Measurements from ENCODE around the gene DGUOK. TPM values are rescaled to one million over a fixed set of nuclear protein-coding genes. Genes with fewer than 3 reads are reported as not detected.

The DGUOK gene
- total and polyA plus RNA-seq, 2 experiments from 2014 or later, result 68.0 to 116 TPM

- Histone ChIP-seq H3K79me2 (no peaks in the 10 kb centered on the region), H3K4me1 (ENCODE audit: insufficient read depth) (no peaks in the 10 kb centered on the region), H3K9me3 (ENCODE audit: low read depth) (no peaks in the 10 kb centered on the region), H3K9me2 (replicated peaks; ENCODE audit: insufficient read depth) (no peaks in the 10 kb centered on the region), H3K27me3 (no peaks in the 10 kb centered on the region), H3K4me2 (no peak overlapping the region), H4K20me1 (ENCODE audit: insufficient read depth, poor library complexity, severe bottlenecking) (no peaks in the 10 kb centered on the region), H3K36me3 (replicated peaks; ENCODE audit: insufficient read depth, low read depth) (no peaks in the 10 kb centered on the region), H3K4me3 (no peak overlapping the region), H3K27ac (no peak overlapping the region), H2AFZ (no peak overlapping the region)
- no peak for TF ChIP-seq EZH2phosphoT487 (IDR thresholded peaks at IDR 0.05; ENCODE audit: low read depth, severe bottlenecking, unreplicated experiment)
- no peak for TF ChIP-seq CTCF (IDR thresholded peaks at IDR 0.05; ENCODE audit: poor library complexity)
- no peak for TF ChIP-seq EZH2 (IDR thresholded peaks at IDR 0.05; ENCODE audit: borderline replicate concordance)
- DNase-seq (ENCODE audit: low spot score), result no peak
- 97% methylated on average over 5 of the region's 5 CpGs for WGBS (ENCODE audit: low lambda C conversion rate, missing lambda C conversion rate)
Measured at GRCh38 chr2:73915437-73915993, 11.2 kb upstream of the DGUOK start.

- Histone ChIP-seq H3K4me1 (ENCODE audit: insufficient read depth) (no peaks in the 10 kb centered on the region), H3K4me3 (no peak overlapping the region), H2AFZ (no peak overlapping the region), H3K9me2 (replicated peaks; ENCODE audit: insufficient read depth) (no peaks in the 10 kb centered on the region), H3K27me3 (no peaks in the 10 kb centered on the region), H3K79me2 (no peaks in the 10 kb centered on the region), H3K9me3 (ENCODE audit: low read depth) (no peaks in the 10 kb centered on the region), H3K4me2 (no peak overlapping the region), H3K36me3 (replicated peaks; ENCODE audit: insufficient read depth, low read depth) (no peaks in the 10 kb centered on the region), H4K20me1 (ENCODE audit: insufficient read depth, poor library complexity, severe bottlenecking) (no peaks in the 10 kb centered on the region), H3K27ac (no peak overlapping the region)
- DNase-seq (ENCODE audit: low spot score), result no peak
- TF ChIP-seq CTCF (IDR thresholded peaks at IDR 0.05; ENCODE audit: poor library complexity) (no peak), EZH2 (IDR thresholded peaks at IDR 0.05; ENCODE audit: borderline replicate concordance) (no peak), EZH2phosphoT487 (IDR thresholded peaks at IDR 0.05; ENCODE audit: low read depth, severe bottlenecking, unreplicated experiment) (no peak)
- 66% methylated on average over 2 of the region's 2 CpGs for WGBS (ENCODE audit: low lambda C conversion rate, missing lambda C conversion rate)
Measured at GRCh38 chr2:73916666-73917065, 10.0 kb upstream of the DGUOK start.

GRCh38 chr2:73917296-73917695 is 9.4 kb upstream of the DGUOK start:
- TF ChIP-seq EZH2 (IDR thresholded peaks at IDR 0.05; ENCODE audit: borderline replicate concordance), result no peak
- no peak for TF ChIP-seq EZH2phosphoT487 (IDR thresholded peaks at IDR 0.05; ENCODE audit: low read depth, severe bottlenecking, unreplicated experiment)
- TF ChIP-seq CTCF (IDR thresholded peaks at IDR 0.05; ENCODE audit: poor library complexity), result no peak
- no peaks in the 10 kb centered on the region for H3K9me3 ChIP-seq (ENCODE audit: low read depth)
- DNase-seq (ENCODE audit: low spot score), result no peak
- 72% methylated on average over 2 of the region's 2 CpGs for WGBS (ENCODE audit: low lambda C conversion rate, missing lambda C conversion rate)
- no peaks in the 10 kb centered on the region for H3K9me2 ChIP-seq (replicated peaks; ENCODE audit: insufficient read depth)
- H3K4me1 ChIP-seq (ENCODE audit: insufficient read depth), result no peaks in the 10 kb centered on the region
- no peak overlapping the region for H2AFZ ChIP-seq
- H3K27ac ChIP-seq, result no peak overlapping the region
- no peaks in the 10 kb centered on the region for H3K27me3 ChIP-seq
- H3K4me2 ChIP-seq, result no peak overlapping the region
- no peaks in the 10 kb centered on the region for H4K20me1 ChIP-seq (ENCODE audit: insufficient read depth, poor library complexity, severe bottlenecking)
- H3K36me3 ChIP-seq (replicated peaks; ENCODE audit: insufficient read depth, low read depth), result no peaks in the 10 kb centered on the region
- H3K79me2 ChIP-seq, result no peaks in the 10 kb centered on the region
- no peak overlapping the region for H3K4me3 ChIP-seq

Measured in hepatocyte (in vitro differentiated cells).